CD8-positive, alpha-beta memory T cell (primary cell): ENCODE data around the gene DCAF8. TPM values are rescaled to one million over a fixed set of nuclear protein-coding genes. Genes with fewer than 3 reads are reported as not detected.
A peak's percentile ranks its signal among the peaks of the same experiment; 100 is the strongest.

Source experiments
- CTCF ChIA-PET: fragments of 350-600 bp; sonication (Branson Sonifier 250); formaldehyde crosslinking; loops from one replicate; lab custom pipeline; 2021; ENCODE audit warnings: antibody characterized with exemption; lab: Charles Lee
- POLR2A ChIA-PET: fragments of 350-600 bp; sonication (Branson Sonifier 250); formaldehyde crosslinking; loops from one replicate; lab custom pipeline; 2021; ENCODE audit warnings: antibody characterized with exemption; lab: Charles Lee
- DNase-seq, 5 donors: peaks; one replicate each; pipeline versions ENCODE4 v3.0.0 to v3.0.0-alpha.2; 2020 to 2022; ENCODE audit warnings: mixed read lengths in 1 of 5
- H3K27ac ChIP-seq: one replicate; pipeline ENCODE4 v1.7.0; 2013; ENCODE audit warnings: low read depth, mild to moderate bottlenecking, low read length, moderate library complexity
- H3K27me3 ChIP-seq: 2 replicates; pipeline ENCODE4 v1.7.0; 2013; ENCODE audit warnings: low read length, mild to moderate bottlenecking; ENCODE audit not compliant: insufficient read depth, poor library complexity, severe bottlenecking
- H3K36me3 ChIP-seq: 2 replicates; pipeline ENCODE4 v1.7.0; 2013; ENCODE audit warnings: mild to moderate bottlenecking, low read length, moderate library complexity; ENCODE audit not compliant: insufficient read depth
- H3K4me1 ChIP-seq: 2 replicates; pipeline ENCODE4 v1.7.0; 2013; ENCODE audit warnings: mild to moderate bottlenecking, low read length, moderate library complexity; ENCODE audit not compliant: insufficient read depth
- H3K4me3 ChIP-seq: 2 replicates; pipeline ENCODE4 v1.7.0; 2013; ENCODE audit warnings: mild to moderate bottlenecking, low read length
- H3K9me3 ChIP-seq: 2 replicates; pipeline ENCODE4 v1.7.0; 2013; ENCODE audit warnings: mild to moderate bottlenecking, low read length
- H3K27ac Mint-ChIP-seq, 8 donors: one replicate each; pipeline ENCODE4 v1.8.0; 2020 to 2021; ENCODE audit warnings: mixed read lengths in 8 of 8, mild to moderate bottlenecking in 6 of 8, inconsistent platforms in 3 of 8, moderate library complexity in 3 of 8
- H3K27me3 Mint-ChIP-seq, 2 donors: one replicate each; pipeline ENCODE4 v1.8.0; 2020 to 2021; ENCODE audit warnings: mixed read lengths in 2 of 2, mild to moderate bottlenecking in 1 of 2, moderate library complexity in 1 of 2
- H3K36me3 Mint-ChIP-seq, 3 donors: one replicate each; pipeline ENCODE4 v1.8.0; 2020 to 2021; ENCODE audit warnings: mixed read lengths in 3 of 3, inconsistent platforms in 1 of 3, mild to moderate bottlenecking in 1 of 3
- H3K4me1 Mint-ChIP-seq, 3 donors: one replicate each; pipeline ENCODE4 v1.8.0; 2020 to 2021; ENCODE audit warnings: mixed read lengths in 3 of 3, inconsistent platforms in 1 of 3, mild to moderate bottlenecking in 1 of 3
- H3K4me3 Mint-ChIP-seq, 7 donors: one replicate each; pipeline ENCODE4 v1.8.0; 2020 to 2021; ENCODE audit warnings: mixed read lengths in 7 of 7, mild to moderate bottlenecking in 6 of 7, moderate library complexity in 4 of 7, inconsistent platforms in 2 of 7
- H3K9me3 Mint-ChIP-seq, 5 donors: one replicate each; pipeline ENCODE4 v1.8.0; 2020 to 2022; ENCODE audit warnings: mixed read lengths in 5 of 5, mild to moderate bottlenecking in 3 of 5, moderate library complexity in 2 of 5, inconsistent platforms in 1 of 5
- polyA plus RNA-seq: library from polyadenylated mRNA; unstranded; fragments of 300-500 nt; fragmentation: Illumina TruSeq; gene quantifications from one replicate; pipeline ENCODE4 v1.2.3, GENCODE V29; 2021
- total RNA-seq, 2 experiments: library from RNA; stranded (reverse); gene quantifications; one replicate each; pipeline ENCODE4 v1.2.3, GENCODE V29; 2021

The DCAF8 gene
- total and polyA plus RNA-seq, 3 experiments from 2014 or later: 54.2 to 97.0 (median 95.6) TPM

DNA sequence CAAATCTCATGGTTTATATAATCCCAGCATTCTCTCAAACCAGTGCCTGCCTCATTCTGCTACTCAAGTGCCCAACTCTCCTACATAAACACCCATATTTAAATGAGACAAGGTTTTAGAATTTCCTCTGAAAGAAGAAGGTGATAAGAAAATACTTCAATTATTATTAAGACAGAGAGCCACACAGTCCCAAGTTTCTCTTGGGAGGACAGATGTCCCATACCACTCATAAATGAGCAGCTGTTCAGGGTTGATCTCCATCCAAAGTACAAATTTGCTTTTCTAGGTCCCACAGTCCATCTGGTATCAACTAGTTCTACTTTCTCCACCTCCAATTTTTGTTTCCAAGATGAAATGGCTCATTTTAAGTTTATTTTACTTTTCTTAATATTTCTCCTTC, 11.3 kb downstream of the DCAF8 start:
- CTCF ChIA-PET: interaction anchor here (1.5 to 3.4 kb wide), 7 partner anchors 8 to 150 kb away, joined by 6 to 33 read pairs (median 9); partner anchors contain the start of genes CASQ1 and DCAF8
- H3K9me3 ChIP-seq: no peaks in the 10 kb centered on the region
- POLR2A ChIA-PET: no interaction called here

DNA sequence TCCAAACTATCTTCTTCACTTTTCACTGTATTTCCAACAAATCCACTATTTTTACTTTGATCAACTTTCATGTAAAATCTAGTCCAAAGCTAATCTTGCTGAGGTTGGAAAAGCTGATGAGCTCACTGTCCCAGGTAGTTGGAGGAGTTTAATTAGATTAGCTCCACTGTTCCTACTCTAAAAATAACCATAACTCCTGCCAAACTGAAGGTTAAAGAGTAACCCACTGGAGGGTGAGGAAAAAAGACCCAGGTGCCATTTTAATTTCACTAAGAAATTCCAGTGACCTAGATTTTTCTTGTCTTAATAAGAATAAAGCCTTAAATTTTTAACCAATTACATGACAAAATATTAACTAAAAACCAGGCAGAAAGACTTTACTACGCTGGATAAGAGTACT, 15.3 kb downstream of the DCAF8 start:
- Mint-ChIP-seq H3K4me3 (no peak overlapping the region), H3K36me3 (peaks cover 0 to 54% (median 5%) of the 10 kb centered on the region in 3 donors), H3K27ac (peak overlapping the region in 2 of 8 donors; percentile 6 to 43), H3K4me1 (peaks cover 15 to 50% (median 38%) of the 10 kb centered on the region in 3 donors), H3K27me3 (no peaks in the 10 kb centered on the region), H3K9me3 (no peaks in the 10 kb centered on the region)
- CTCF ChIA-PET: interaction anchor here (1.3 to 1.4 kb wide), 2 partner anchors 44 to 45 kb away, joined by 3 to 4 read pairs; no protein-coding TSS in a partner anchor
- DNase-seq: no peak
- H3K4me3 ChIP-seq: no peak overlapping the region
- H3K4me1 ChIP-seq: no peaks in the 10 kb centered on the region
- no peaks in the 10 kb centered on the region for H3K9me3 ChIP-seq
- POLR2A ChIA-PET: no interaction called here
- no peaks in the 10 kb centered on the region for H3K27me3 ChIP-seq
- no peak overlapping the region for H3K27ac ChIP-seq
- H3K36me3 ChIP-seq: peaks cover 18% of the 10 kb centered on the region

More for the DNA sequence above, 11.3 kb downstream of the DCAF8 start:
- no peaks in the 10 kb centered on the region for H3K4me1 ChIP-seq
- peak overlapping the region in 5 of 8 donors; percentile 4 to 63 (median 23) for H3K27ac Mint-ChIP-seq
- H3K4me3 ChIP-seq: no peak overlapping the region
- H3K9me3 Mint-ChIP-seq: no peaks in the 10 kb centered on the region
- H3K4me3 Mint-ChIP-seq: no peak overlapping the region
- no peaks in the 10 kb centered on the region for H3K27me3 Mint-ChIP-seq
- H3K36me3 Mint-ChIP-seq: peaks cover 0 to 46% (median 0%) of the 10 kb centered on the region in 3 donors
- H3K4me1 Mint-ChIP-seq: peaks cover 12 to 41% (median 28%) of the 10 kb centered on the region in 3 donors
- H3K27ac ChIP-seq: no peak overlapping the region
- no peaks in the 10 kb centered on the region for H3K27me3 ChIP-seq
- no peak for DNase-seq
- peaks cover 7% of the 10 kb centered on the region for H3K36me3 ChIP-seq

DNA sequence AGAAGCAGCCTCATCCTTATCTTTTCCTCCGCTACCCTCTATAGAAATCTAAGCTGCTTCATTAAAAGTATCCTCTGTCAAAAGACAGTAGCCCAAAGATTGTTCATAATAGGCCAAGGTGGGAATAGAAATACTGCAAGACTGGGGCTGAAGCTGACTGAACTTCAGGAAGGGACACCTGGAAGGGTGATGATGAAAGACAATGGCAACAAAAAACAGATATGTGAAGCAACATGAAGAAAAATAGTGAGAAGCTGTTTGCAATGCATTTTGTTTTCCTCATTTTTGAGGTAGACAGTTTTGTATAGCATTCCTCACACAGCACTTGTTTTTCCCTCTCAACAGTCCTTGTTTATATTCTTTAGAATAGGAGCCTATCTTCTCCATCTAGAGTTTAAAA, 16.9 kb downstream of the DCAF8 start:
- Mint-ChIP-seq H3K27me3 (no peaks in the 10 kb centered on the region), H3K27ac (peak overlapping the region in 2 of 8 donors; percentile 21 to 76), H3K36me3 (peaks cover 5 to 52% (median 7%) of the 10 kb centered on the region in 3 donors), H3K4me3 (no peak overlapping the region), H3K4me1 (peaks cover 9 to 40% (median 35%) of the 10 kb centered on the region in 3 donors), H3K9me3 (no peaks in the 10 kb centered on the region)
- peaks cover 14% of the 10 kb centered on the region for H3K36me3 ChIP-seq
- POLR2A ChIA-PET: interaction anchor here (0.5 kb wide), 1 partner anchor 13 kb away, joined by 3 read pairs; no protein-coding TSS in a partner anchor
- no peaks in the 10 kb centered on the region for H3K27me3 ChIP-seq
- no peaks in the 10 kb centered on the region for H3K9me3 ChIP-seq
- H3K4me3 ChIP-seq: no peak overlapping the region
- H3K27ac ChIP-seq: no peak overlapping the region
- no peaks in the 10 kb centered on the region for H3K4me1 ChIP-seq
- CTCF ChIA-PET: interaction anchor here (2.8 kb wide), 1 partner anchor 46 kb away, joined by 8 read pairs; no protein-coding TSS in a partner anchor
- DNase-seq: no peak

DNA sequence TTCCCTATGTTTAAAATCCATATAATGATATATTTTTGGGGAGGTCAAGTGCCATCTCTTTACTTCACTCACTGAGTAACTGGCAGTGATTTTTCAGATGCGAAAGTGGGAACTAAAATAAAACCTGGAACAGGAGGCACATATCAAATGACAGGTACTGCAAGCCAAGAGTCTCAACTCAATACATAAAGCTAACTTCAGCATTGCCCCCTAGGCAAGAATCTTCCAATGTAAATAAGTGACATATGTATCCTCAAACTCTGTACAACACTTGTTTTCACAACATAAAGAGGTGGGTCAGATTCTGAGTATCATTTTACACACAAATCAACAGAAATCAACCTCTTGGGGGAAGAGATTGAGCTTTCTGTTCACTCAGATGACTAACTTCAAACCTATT, 18.1 kb downstream of the DCAF8 start:
- Histone ChIP-seq H3K4me1 (no peaks in the 10 kb centered on the region), H3K36me3 (peaks cover 24% of the 10 kb centered on the region), H3K27me3 (no peaks in the 10 kb centered on the region), H3K27ac (no peak overlapping the region), H3K4me3 (no peak overlapping the region), H3K9me3 (no peaks in the 10 kb centered on the region)
- no peak overlapping the region for H3K4me3 Mint-ChIP-seq
- CTCF ChIA-PET: interaction anchor here (1.2 to 2.8 kb wide), 2 partner anchors 40 to 47 kb away, joined by 3 to 8 read pairs; no protein-coding TSS in a partner anchor
- peaks cover 11 to 38% (median 36%) of the 10 kb centered on the region in 3 donors for H3K4me1 Mint-ChIP-seq
- H3K27me3 Mint-ChIP-seq: no peaks in the 10 kb centered on the region
- peaks cover 5 to 60% (median 13%) of the 10 kb centered on the region in 3 donors for H3K36me3 Mint-ChIP-seq
- H3K27ac Mint-ChIP-seq: peak overlapping the region in 1 of 8 donors; percentile 35
- POLR2A ChIA-PET: interaction anchor here (1.0 kb wide), 1 partner anchor 17 kb away, joined by 3 read pairs; no protein-coding TSS in a partner anchor
- DNase-seq: no peak
- H3K9me3 Mint-ChIP-seq: no peaks in the 10 kb centered on the region

DNA sequence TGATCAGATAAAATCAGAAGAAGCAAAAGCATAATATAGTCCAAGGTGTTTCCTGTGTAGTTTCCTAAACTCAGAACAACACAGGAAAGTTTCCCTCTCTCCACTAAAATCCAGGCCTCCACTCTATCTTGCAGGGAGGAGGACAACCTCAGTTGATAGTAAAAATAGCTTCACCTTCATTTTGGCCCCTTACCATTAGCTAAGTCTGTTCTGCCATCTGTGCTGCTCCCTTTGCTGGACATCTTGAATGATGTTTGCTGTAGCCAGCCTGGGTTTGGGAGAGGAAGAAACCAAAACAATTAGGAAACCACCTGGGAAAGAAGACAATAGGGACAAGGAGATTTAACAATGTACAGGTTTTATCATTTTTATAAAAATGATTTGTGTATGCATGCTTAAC, 18.6 kb downstream of the DCAF8 start:
- Histone ChIP-seq H3K4me3 (no peak overlapping the region), H3K36me3 (peaks cover 26% of the 10 kb centered on the region), H3K4me1 (no peaks in the 10 kb centered on the region), H3K27ac (no peak overlapping the region), H3K27me3 (no peaks in the 10 kb centered on the region), H3K9me3 (no peaks in the 10 kb centered on the region)
- ChIA-PET CTCF (interaction anchor here (1.2 to 2.8 kb wide), 3 partner anchors 8 to 47 kb away, joined by 3 to 9 read pairs (median 8); no protein-coding TSS in a partner anchor), POLR2A (interaction anchor here (1.0 kb wide), 1 partner anchor 17 kb away, joined by 3 read pairs; no protein-coding TSS in a partner anchor)
- Mint-ChIP-seq H3K27me3 (no peaks in the 10 kb centered on the region), H3K4me1 (peaks cover 11 to 38% (median 36%) of the 10 kb centered on the region in 3 donors), H3K9me3 (no peaks in the 10 kb centered on the region), H3K27ac (no peak overlapping the region), H3K36me3 (peaks cover 5 to 65% (median 17%) of the 10 kb centered on the region in 3 donors), H3K4me3 (no peak overlapping the region)
- DNase-seq: no peak

DNA sequence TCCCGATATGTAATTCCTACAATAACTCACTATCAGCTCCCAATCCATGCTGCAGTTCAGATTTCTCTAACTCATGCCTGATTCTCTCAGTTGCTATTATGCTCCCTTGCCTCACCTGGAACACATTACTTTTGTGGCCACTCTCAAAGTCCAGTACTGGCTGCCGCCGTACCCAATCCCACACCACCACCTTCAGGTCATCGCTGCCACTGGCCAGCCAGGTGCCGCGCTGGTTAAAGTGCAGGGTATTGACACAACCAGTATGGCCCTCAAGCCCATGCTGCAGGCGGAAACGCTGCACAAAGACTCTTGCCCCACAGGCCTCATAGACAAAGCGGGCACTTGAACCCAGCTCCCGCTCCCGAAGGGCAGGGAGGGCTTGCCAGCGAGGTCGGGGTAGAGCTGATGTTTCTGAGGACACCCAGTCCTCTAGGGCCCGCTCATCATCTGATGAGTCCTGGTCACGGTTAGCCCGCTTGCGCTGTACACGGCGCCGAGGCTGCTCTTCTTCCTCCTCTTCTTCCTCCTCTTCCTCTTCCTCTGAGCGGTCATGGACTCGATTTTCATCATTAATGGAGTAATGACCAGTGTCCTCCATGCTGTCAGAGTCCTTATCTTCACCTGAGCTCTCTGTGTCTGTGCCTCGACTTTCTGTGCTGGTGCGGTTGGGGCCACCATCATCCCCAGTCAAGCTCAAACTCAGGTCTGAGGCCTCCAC, 22.6 kb downstream of the DCAF8 start:
- Mint-ChIP-seq H3K36me3 (peaks cover 10 to 80% (median 27%) of the 10 kb centered on the region in 3 donors), H3K4me3 (no peak overlapping the region), H3K9me3 (no peaks in the 10 kb centered on the region), H3K4me1 (peaks cover 9 to 22% (median 16%) of the 10 kb centered on the region in 3 donors), H3K27ac (peak overlapping the region in 1 of 8 donors; percentile 23), H3K27me3 (no peaks in the 10 kb centered on the region)
- no peak for DNase-seq
- Histone ChIP-seq H3K27ac (no peak overlapping the region), H3K27me3 (no peaks in the 10 kb centered on the region), H3K36me3 (peaks cover 56% of the 10 kb centered on the region), H3K4me1 (no peaks in the 10 kb centered on the region), H3K4me3 (no peak overlapping the region), H3K9me3 (no peaks in the 10 kb centered on the region)
- ChIA-PET CTCF (interaction anchor here (1.3 to 2.6 kb wide), 3 partner anchors 12 to 139 kb away, joined by 3 to 10 read pairs (median 8); no protein-coding TSS in a partner anchor), POLR2A (no interaction called here)

DNA sequence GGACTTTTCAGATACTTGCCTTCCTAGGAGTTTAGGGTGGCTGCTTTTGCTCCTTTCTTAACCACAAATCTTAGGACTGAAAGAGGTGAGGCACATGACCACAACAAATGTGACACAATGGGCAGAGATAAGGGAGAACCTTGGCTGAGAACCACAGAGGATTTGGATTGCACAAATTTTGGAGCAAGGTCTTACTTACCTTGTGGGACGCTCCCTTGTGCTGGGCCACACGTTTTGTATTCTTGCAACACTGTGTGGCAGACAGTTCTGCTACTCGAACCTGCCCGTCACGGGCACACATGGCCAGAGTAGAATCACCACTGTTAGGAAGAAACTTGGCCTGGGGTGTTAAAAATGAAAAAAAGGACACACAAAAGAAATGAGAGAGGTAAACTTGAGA, 23.9 kb downstream of the DCAF8 start:
- H3K36me3 ChIP-seq: peaks cover 56% of the 10 kb centered on the region
- H3K9me3 Mint-ChIP-seq: no peaks in the 10 kb centered on the region
- H3K27ac ChIP-seq: no peak overlapping the region
- no peaks in the 10 kb centered on the region for H3K9me3 ChIP-seq
- H3K27ac Mint-ChIP-seq: peak overlapping the region in 3 of 8 donors; percentile 1 to 53 (median 44)
- peaks cover 16 to 84% (median 25%) of the 10 kb centered on the region in 3 donors for H3K36me3 Mint-ChIP-seq
- DNase-seq: no peak
- H3K4me1 Mint-ChIP-seq: peaks cover 15 to 25% (median 19%) of the 10 kb centered on the region in 3 donors
- POLR2A ChIA-PET: no interaction called here
- CTCF ChIA-PET: interaction anchor here (0.8 to 2.6 kb wide), 4 partner anchors 14 to 138 kb away, joined by 3 to 10 read pairs (median 6); no protein-coding TSS in a partner anchor
- no peak overlapping the region for H3K4me3 ChIP-seq
- no peak overlapping the region for H3K4me3 Mint-ChIP-seq
- H3K27me3 Mint-ChIP-seq: no peaks in the 10 kb centered on the region
- no peaks in the 10 kb centered on the region for H3K27me3 ChIP-seq
- no peaks in the 10 kb centered on the region for H3K4me1 ChIP-seq
